GM11168 (cell line): ENCODE measurements around the gene NUP214.
"Not testable (repeated sequence)": the region's sequence is repeated elsewhere in the genome, so short reads cannot be mapped to it uniquely, and the experiment has no call there.

Experiments
- in situ Hi-C: fragments of 300-500 bp; cut with MboI; formaldehyde crosslinking; loops from one replicate; pipeline ENCODE4 v1.12.0; 2022; ENCODE audit warnings: low sequenced_read_pairs; ENCODE audit not compliant: unreplicated experiment

The NUP214 gene

GRCh38 chr9:131096269-131097125, 28.9 kb upstream of the NUP214 start, which contains the start of gene AIF1L:
TSS of gene AIF1L (plus strand) at chr9:131096531. CDS start at chr9:131096630, 99 bp downstream.
- in situ Hi-C loops, result no loop called here

GRCh38 chr9:131097126-131097947, 28.0 kb upstream of the NUP214 start:
- in situ Hi-C loops, result no loop called here

- in situ Hi-C loops, result no loop called here
Observed at GRCh38 chr9:131097948-131098278, 27.5 kb upstream of the NUP214 start.

GRCh38 chr9:131098391-131099101, 26.8 kb upstream of the NUP214 start:
- in situ Hi-C loops, result no loop called here

GRCh38 chr9:131099102-131099606, 26.2 kb upstream of the NUP214 start:
- in situ Hi-C loops, result no loop called here

GRCh38 chr9:131099845-131100244, 25.5 kb upstream of the NUP214 start:
- in situ Hi-C loops, result not testable (repeated sequence)

GRCh38 chr9:131100445-131100844, 24.9 kb upstream of the NUP214 start:
- in situ Hi-C loops, result no loop called here

GRCh38 chr9:131101207-131101964, 24.0 kb upstream of the NUP214 start:
- in situ Hi-C loops, result no loop called here

GRCh38 chr9:131103024-131103423, 22.4 kb upstream of the NUP214 start:
- in situ Hi-C loops, result no loop called here

GRCh38 chr9:131103535-131103934, 21.9 kb upstream of the NUP214 start:
- in situ Hi-C loops, result no loop called here

GRCh38 chr9:131104016-131104740, 21.2 kb upstream of the NUP214 start:
- in situ Hi-C loops, result no loop called here

- in situ Hi-C loops, result no loop called here
Observed at GRCh38 chr9:131105952-131106351, 19.4 kb upstream of the NUP214 start.

GRCh38 chr9:131107760-131108159, 17.6 kb upstream of the NUP214 start:
- in situ Hi-C loops, result no loop called here

GRCh38 chr9:131111186-131111853, 14.1 kb upstream of the NUP214 start:
- in situ Hi-C loops, result no loop called here

GRCh38 chr9:131111854-131112311, 13.5 kb upstream of the NUP214 start:
- in situ Hi-C loops, result no loop called here

GRCh38 chr9:131112374-131113154, 12.8 kb upstream of the NUP214 start:
- in situ Hi-C loops, result no loop called here

GRCh38 chr9:131113655-131114054, 11.7 kb upstream of the NUP214 start:
- in situ Hi-C loops, result no loop called here

GRCh38 chr9:131114084-131114535, 11.3 kb upstream of the NUP214 start:
- in situ Hi-C loops, result no loop called here
